Psoas muscle (tissue), 8 donors: Measurements from ENCODE around the gene LIPT2. TPM values are rescaled to one million over a fixed set of nuclear protein-coding genes. Genes with fewer than 3 reads are reported as not detected.
"Not testable (repeated sequence)": the region's sequence is repeated elsewhere in the genome, so short reads cannot be mapped to it uniquely, and the experiment has no call there.

Experiments used
- ATAC-seq, 4 donors: fragments of 200-7000 bp; cut with Tn5 transposase; one replicate each; pipeline ENCODE4 v1.9.1; 2020; ENCODE audit warnings: moderate library complexity in 3 of 4, mild to moderate bottlenecking in 2 of 4
- DNase-seq, 2 donors: peaks; one replicate each; pipeline ENCODE4 v3.0.0-alpha.2; 2020
- H3K27ac ChIP-seq: fragments of 200-600 bp; one replicate; pipeline ENCODE4 v1.8.0; 2022
- H3K27me3 ChIP-seq, 3 donors: fragments of 200-600 bp in 1 of 3; one replicate each; pipeline versions ENCODE4 v1.6.1 to v1.8.0; 2013 to 2022; ENCODE audit warnings: low read length in 2 of 3, mild to moderate bottlenecking in 2 of 3, moderate library complexity in 1 of 3; ENCODE audit not compliant: insufficient read depth in 3 of 3
- H3K36me3 ChIP-seq, 2 donors: fragments of 200-600 bp in 1 of 2; one replicate each; pipeline versions ENCODE4 v1.6.1 to v1.8.0; 2013 to 2022; ENCODE audit warnings: low read depth in 1 of 2, mild to moderate bottlenecking in 1 of 2, moderate library complexity in 1 of 2; ENCODE audit not compliant: insufficient read depth in 1 of 2
- H3K4me1 ChIP-seq: fragments of 200-600 bp; one replicate; pipeline ENCODE4 v1.8.0; 2022
- H3K4me3 ChIP-seq: fragments of 200-600 bp; one replicate; pipeline ENCODE4 v1.8.0; 2022; ENCODE audit warnings: mild to moderate bottlenecking
- H3K9me3 ChIP-seq: fragments of 200-600 bp; one replicate; pipeline ENCODE4 v1.8.0; 2022
- WGBS, 3 donors: extraction: QIAGEN DNeasy Blood & Tissue Kit; methylation state at CpG; one replicate each; pipeline versions ENCODE4 v1.1.6 to v1.1.7; 2013; 5-methylcytosine and 5-hydroxymethylcytosine counted together
- intact Hi-C, 2 donors: fragments of 100-400 bp; cut with DNase I; formaldehyde crosslinking; loops; one replicate each; pipeline versions ENCODE4 v1.11.0 to v1.14.2; 2022
- polyA plus RNA-seq, 3 donors: library from polyadenylated mRNA; stranded (reverse); fragments of 200-250 nt; gene quantifications; one replicate each; pipeline ENCODE4 v1.2.3, GENCODE V29; 2013
- total RNA-seq, 4 donors: library from RNA; stranded (reverse); fragmentation: NEBNext Ultra II Directional in 2 of 4; extraction: Animal tissue kit (Norgen Biotek cat#: 25700) in 2 of 4; gene quantifications; one replicate each; pipeline versions ENCODE4 v1.2.1 to v1.2.4, GENCODE V29; 2021 to 2023
- TF ChIP-seq, protein P1 (sequence below): fragments of 200-600 bp; IDR thresholded peaks from one replicate; pipeline ENCODE4 v1.8.0; 2022; ENCODE audit warnings: antibody characterized with exemption
- donor health status: healthy with polysubstance abuse.
- donor health status: DM: no; HTN: no; CAD: no; lungs with moderate emphysema.
- donor health status: Bipolar disorder and iron deficiency.
- donor health status: healthy.
- donor health status: DM: yes; HTN: yes; CAD: no.
- donor health status: DM: no; HTN: no; CAD: no.
- donor health status: DM: no; HTN: no; CAD: no.
- donor health status: DM: yes; HTN: yes; CAD: no.

Gene LIPT2
- total and polyA plus RNA-seq, 7 donors: 0.94 to 5.4 (median 4.3) TPM

DNA sequence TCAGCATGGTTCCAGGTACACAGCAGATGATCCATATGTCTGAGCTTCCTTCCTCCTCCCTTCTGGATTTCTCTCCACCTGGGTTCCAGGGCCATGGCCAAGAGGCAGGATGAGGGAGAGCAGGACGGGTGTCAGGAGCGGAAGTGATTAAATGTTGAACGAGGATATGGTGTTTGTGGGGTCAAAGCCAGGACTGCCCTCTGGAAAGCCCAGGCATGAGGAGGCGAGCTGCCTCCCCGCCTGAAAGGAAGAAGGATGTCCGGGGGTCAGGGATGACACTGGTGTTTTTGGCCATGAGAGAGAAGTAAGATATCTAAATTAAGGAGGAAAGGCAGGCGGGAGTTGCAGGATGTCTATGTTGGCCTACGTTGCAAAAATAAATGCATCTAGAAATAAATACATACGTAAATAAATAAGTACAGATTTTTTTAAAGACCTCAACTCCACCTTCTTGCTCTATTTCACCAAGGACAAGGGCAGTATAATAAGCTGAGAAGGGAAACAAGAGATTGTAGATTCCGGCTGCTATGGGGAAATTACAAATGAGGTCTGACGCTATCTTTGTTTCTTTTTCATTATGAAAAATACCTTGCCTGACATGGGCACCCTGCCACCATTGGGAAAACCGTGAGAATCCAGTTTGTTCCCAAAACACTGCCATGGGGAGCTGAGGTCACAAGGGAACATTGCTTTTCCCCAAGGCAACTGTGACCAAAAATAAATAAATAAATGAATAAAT is 27.6 kb upstream of the LIPT2 start:
- intact Hi-C loops: no loop called here
- no peaks in the 10 kb centered on the region for H3K4me1 ChIP-seq
- peaks cover 3% of the 10 kb centered on the region for H3K9me3 ChIP-seq
- WGBS, 3 donors: 62 to 65% (median 63%) methylated on average over 12 of the region's 12 CpGs
- DNase-seq (no peak), ATAC-seq (no peak)
- H3K27ac ChIP-seq: no peak overlapping the region
- no peaks in the 10 kb centered on the region for H3K36me3 ChIP-seq
- TF ChIP-seq, protein P1, sequence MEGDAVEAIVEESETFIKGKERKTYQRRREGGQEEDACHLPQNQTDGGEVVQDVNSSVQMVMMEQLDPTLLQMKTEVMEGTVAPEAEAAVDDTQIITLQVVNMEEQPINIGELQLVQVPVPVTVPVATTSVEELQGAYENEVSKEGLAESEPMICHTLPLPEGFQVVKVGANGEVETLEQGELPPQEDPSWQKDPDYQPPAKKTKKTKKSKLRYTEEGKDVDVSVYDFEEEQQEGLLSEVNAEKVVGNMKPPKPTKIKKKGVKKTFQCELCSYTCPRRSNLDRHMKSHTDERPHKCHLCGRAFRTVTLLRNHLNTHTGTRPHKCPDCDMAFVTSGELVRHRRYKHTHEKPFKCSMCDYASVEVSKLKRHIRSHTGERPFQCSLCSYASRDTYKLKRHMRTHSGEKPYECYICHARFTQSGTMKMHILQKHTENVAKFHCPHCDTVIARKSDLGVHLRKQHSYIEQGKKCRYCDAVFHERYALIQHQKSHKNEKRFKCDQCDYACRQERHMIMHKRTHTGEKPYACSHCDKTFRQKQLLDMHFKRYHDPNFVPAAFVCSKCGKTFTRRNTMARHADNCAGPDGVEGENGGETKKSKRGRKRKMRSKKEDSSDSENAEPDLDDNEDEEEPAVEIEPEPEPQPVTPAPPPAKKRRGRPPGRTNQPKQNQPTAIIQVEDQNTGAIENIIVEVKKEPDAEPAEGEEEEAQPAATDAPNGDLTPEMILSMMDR: no peak
- no peak overlapping the region for H3K4me3 ChIP-seq
- no peaks in the 10 kb centered on the region for H3K27me3 ChIP-seq

DNA sequence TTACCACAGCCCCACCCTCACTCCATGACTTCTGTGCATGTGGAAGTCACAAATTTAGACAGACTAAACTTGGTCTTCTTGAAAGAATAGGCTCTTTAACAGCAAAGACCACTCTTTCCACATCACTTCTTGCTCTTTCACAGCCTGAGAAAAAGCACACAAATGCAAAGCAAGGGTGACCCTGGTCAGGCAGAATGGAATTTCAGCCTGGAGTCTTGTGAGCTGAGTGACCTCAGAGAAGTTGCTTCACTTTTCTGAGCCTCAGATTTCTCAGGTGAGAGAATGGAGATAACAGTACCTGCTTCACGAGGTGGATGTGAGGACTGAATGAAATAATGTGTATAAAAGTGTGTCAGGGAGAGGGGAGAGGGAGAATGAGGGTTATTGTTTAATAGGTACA is 26.8 kb upstream of the LIPT2 start:
- Histone ChIP-seq H3K27ac (no peak overlapping the region), H3K36me3 (no peaks in the 10 kb centered on the region), H3K4me1 (no peaks in the 10 kb centered on the region), H3K4me3 (no peak overlapping the region), H3K27me3 (no peaks in the 10 kb centered on the region), H3K9me3 (peaks cover 3% of the 10 kb centered on the region)
- no peak for DNase-seq
- 56 to 61% (median 56%) methylated on average over 1 of the region's 1 CpG for WGBS, 3 donors
- intact Hi-C loops: no loop called here
- TF ChIP-seq, protein P1: no peak
- ATAC-seq: no peak

DNA sequence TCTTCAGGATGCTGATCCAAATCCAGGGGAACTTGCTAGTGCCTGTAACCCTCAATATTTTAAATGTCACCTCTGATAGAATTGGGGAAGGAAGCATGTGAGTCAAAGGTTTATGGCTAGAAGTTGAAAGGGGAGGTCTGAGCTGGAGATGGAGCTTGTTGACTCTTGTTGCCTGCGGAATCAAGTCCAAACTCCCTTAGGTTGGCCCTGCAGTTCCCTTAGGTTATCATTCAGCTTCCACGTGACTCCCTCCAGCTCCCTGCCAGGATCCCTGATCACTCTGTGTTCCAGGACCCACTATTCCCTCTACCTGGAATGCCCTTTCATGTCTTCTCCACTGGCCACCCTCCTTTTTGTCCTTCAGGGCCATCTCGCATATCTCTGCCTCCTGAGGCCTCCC is 26.2 kb upstream of the LIPT2 start:
- H3K27me3 ChIP-seq: no peaks in the 10 kb centered on the region
- intact Hi-C loops: no loop called here
- no peak overlapping the region for H3K4me3 ChIP-seq
- TF ChIP-seq, protein P1: no peak
- H3K4me1 ChIP-seq: no peaks in the 10 kb centered on the region
- DNase-seq (no peak), ATAC-seq (no peak)
- peaks cover 3% of the 10 kb centered on the region for H3K9me3 ChIP-seq
- H3K36me3 ChIP-seq: no peaks in the 10 kb centered on the region
- WGBS, 3 donors: 75 to 85% (median 79%) methylated on average over 3 of the region's 3 CpGs
- no peak overlapping the region for H3K27ac ChIP-seq

DNA sequence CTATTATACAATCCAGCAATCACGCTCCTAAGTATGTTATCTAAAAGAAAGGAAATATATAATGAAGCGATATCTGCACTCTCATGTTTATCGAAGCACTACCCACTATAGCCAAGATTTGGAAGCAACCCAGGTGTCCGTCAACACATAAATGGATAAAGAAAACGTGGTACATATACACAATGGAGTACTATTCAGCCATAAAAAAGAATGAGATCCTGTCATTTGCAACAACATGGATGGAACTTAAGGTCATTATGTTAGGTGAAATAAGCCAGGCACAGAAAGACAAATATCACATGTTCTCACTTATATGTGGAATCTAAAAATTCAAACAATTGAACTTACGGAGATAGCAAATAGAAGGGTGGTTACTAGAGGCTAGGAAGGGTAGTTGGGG is 24.1 kb upstream of the LIPT2 start:
- H3K36me3 ChIP-seq, H3K4me1 ChIP-seq, H3K27me3 ChIP-seq, DNase-seq, H3K4me3 ChIP-seq, intact Hi-C loops, H3K27ac ChIP-seq, H3K9me3 ChIP-seq, ATAC-seq: not testable (repeated sequence)
- WGBS, 3 donors: 87 to 91% (median 89%) methylated on average over 6 of the region's 6 CpGs

DNA sequence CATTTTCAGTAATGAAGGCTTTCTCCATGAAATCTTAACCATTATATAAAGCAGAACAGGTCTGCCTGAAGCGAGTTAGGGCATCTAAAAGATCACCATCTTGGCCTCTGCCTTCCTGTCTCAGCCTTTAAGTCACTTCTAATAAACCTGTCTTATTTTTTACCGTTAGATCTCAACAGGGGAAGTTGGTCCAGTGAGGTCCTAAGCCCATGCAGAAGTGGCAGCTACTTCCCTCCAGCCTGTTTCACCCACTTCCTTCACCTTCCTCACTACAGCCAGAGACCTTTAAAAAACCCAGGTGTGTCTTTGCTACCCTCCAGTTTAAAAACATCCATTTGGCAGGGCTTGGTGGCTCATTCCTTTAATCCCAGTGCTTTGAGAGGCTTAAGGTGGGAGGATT is 14.1 kb upstream of the LIPT2 start:
- intact Hi-C loops: no loop called here
- Histone ChIP-seq H3K27me3 (no peaks in the 10 kb centered on the region), H3K27ac (no peak overlapping the region), H3K4me1 (no peaks in the 10 kb centered on the region), H3K9me3 (no peaks in the 10 kb centered on the region), H3K4me3 (no peak overlapping the region), H3K36me3 (no peaks in the 10 kb centered on the region)
- ATAC-seq (no peak), DNase-seq (no peak)
- 60 to 65% (median 61%) methylated on average over 2 of the region's 2 CpGs for WGBS, 3 donors
- TF ChIP-seq, protein P1: no peak
